Measurements from ENCODE around the gene DLST. TPM values are rescaled to one million over a fixed set of nuclear protein-coding genes. Genes with fewer than 3 reads are reported as not detected.

Gene DLST
- total RNA-seq, 1 experiment from 2014 or later, result 68.8 TPM

DNA sequence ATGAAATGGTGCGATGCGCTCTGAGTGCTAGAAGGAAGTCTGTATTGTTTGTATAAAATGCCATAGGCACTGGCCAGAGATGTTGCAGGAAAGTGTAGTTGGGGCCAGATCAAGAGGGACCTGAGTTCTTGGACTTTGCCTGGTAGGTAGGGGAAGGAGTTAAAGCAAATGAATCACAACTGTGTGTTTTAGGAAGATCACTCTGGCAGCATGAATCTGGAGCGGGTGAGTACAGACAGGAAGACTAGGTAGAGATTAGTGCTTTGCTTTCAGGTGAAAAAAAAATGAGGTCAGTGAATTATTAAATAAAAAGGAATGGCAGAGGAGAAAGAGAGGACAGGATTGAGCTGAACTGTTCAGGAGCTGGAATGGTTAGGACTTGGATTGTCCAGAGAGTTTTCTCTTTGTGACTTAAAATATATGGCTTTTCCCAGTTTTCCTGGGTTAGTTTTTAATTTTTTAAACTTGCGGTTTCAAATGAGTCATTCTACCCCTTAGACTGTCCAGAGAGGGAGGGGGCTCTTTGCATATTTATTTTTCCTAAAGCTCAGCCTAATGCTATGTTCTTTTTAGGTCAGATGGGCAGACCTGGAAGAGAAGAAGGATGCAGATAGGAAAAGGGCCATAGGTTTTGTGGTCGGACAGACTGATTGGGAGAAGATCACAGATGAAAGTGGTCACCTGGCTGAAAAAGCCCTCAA lies 46.9 kb upstream of the DLST start:
- in situ Hi-C loops (cut with HindIII; ENCODE audit: low pct_unique_long_range_greater_than_20kb, low sequenced_read_pairs) (no loop called here), intact Hi-C loops (cut with micrococcal nuclease; ENCODE audit: unreplicated experiment) (no loop called here)
- Histone ChIP-seq H3K4me1 (ENCODE audit: control insufficient read depth, insufficient read depth, low read length) (no peaks in the 10 kb centered on the region), H3K27me3 (ENCODE audit: control insufficient read depth, insufficient read depth, low read length) (no peaks in the 10 kb centered on the region), H3K9me3 (ENCODE audit: control insufficient read depth, insufficient read depth, low read depth, low read length) (no peaks in the 10 kb centered on the region), H3K27ac (ENCODE audit: low read length) (no peak overlapping the region), H3K36me3 (ENCODE audit: control insufficient read depth, insufficient read depth, low read length) (peaks cover 5% of the 10 kb centered on the region; the same call in 1 of the 2 replicates), H3K4me3 (ENCODE audit: low read depth in 2 of 2, low read length in 2 of 2) (no peak overlapping the region)
- ChIA-PET POLR2A (no interaction called here), CTCF (no interaction called here)
- ATAC-seq (no peak), DNase-seq (ENCODE audit: low read depth, low spot score) (no peak)
- TF ChIP-seq REST (IDR thresholded peaks at IDR 0.05; ENCODE audit: insufficient read depth in 1 of 2, low read depth in 2 of 2, low read length in 1 of 2), result no peak
- TF ChIP-seq SIN3A (IDR thresholded peaks at IDR 0.05; ENCODE audit: borderline replicate concordance, insufficient read depth, low read depth, low read length), result no peak
- TF ChIP-seq, protein P1, sequence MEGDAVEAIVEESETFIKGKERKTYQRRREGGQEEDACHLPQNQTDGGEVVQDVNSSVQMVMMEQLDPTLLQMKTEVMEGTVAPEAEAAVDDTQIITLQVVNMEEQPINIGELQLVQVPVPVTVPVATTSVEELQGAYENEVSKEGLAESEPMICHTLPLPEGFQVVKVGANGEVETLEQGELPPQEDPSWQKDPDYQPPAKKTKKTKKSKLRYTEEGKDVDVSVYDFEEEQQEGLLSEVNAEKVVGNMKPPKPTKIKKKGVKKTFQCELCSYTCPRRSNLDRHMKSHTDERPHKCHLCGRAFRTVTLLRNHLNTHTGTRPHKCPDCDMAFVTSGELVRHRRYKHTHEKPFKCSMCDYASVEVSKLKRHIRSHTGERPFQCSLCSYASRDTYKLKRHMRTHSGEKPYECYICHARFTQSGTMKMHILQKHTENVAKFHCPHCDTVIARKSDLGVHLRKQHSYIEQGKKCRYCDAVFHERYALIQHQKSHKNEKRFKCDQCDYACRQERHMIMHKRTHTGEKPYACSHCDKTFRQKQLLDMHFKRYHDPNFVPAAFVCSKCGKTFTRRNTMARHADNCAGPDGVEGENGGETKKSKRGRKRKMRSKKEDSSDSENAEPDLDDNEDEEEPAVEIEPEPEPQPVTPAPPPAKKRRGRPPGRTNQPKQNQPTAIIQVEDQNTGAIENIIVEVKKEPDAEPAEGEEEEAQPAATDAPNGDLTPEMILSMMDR (IDR thresholded peaks at IDR 0.05), result no peak
- TF ChIP-seq TCF7L2 (IDR thresholded peaks at IDR 0.05; ENCODE audit: low read depth, low read length), result no peak
- no peak for TF ChIP-seq POLR2AphosphoS5 (IDR thresholded peaks at IDR 0.05; ENCODE audit: low read depth, low read length)
- BruUV-seq (replicated peaks), result TSS peak; percentile 14

DNA sequence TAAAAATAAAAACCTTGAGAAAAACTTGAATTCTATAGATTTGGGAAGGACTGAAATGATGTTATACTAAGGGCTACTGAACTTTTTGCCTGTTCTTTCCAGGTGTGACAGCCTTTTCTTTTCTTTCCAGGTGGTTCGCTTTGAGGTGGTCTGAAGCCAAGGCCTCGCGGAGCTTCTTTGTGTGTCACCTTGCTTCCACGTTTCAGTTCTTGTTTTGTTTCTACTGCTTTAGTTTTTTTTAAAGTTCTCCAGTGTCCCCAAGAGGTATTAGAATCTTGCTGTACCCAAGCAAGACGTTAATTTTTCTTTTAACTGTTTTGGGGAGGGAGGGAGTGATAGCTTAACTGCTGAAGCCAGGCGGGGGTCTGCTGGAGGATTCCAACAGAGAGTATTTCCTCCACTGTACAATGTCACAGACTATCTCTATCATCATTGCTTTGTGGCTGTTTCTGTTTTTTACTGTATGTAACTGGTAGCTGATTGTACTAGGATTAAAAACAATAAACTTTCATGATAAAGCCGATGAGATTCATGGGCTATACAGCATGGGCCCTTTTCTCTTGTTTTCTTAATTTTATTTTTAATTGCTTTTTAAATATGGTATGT lies 46.0 kb upstream of the DLST start:
- no peak for TF ChIP-seq REST (IDR thresholded peaks at IDR 0.05; ENCODE audit: insufficient read depth in 1 of 2, low read depth in 2 of 2, low read length in 1 of 2)
- no peak for TF ChIP-seq TCF7L2 (IDR thresholded peaks at IDR 0.05; ENCODE audit: low read depth, low read length)
- TF ChIP-seq SIN3A (IDR thresholded peaks at IDR 0.05; ENCODE audit: borderline replicate concordance, insufficient read depth, low read depth, low read length), result no peak
- no peak for TF ChIP-seq POLR2AphosphoS5 (IDR thresholded peaks at IDR 0.05; ENCODE audit: low read depth, low read length)
- TF ChIP-seq, protein P1 (IDR thresholded peaks at IDR 0.05), result no peak
- H3K27me3 ChIP-seq (ENCODE audit: control insufficient read depth, insufficient read depth, low read length), result no peaks in the 10 kb centered on the region
- intact Hi-C loops (cut with micrococcal nuclease; ENCODE audit: unreplicated experiment) (no loop called here), in situ Hi-C loops (cut with HindIII; ENCODE audit: low pct_unique_long_range_greater_than_20kb, low sequenced_read_pairs) (no loop called here)
- ChIA-PET POLR2A (no interaction called here), CTCF (interaction anchor here (0.6 kb wide), 1 partner anchor 26 kb away, joined by 3 read pairs; no protein-coding TSS in a partner anchor)
- no peak overlapping the region for H3K4me3 ChIP-seq (ENCODE audit: low read depth in 2 of 2, low read length in 2 of 2)
- H3K36me3 ChIP-seq (ENCODE audit: control insufficient read depth, insufficient read depth, low read length), result peaks cover 3% of the 10 kb centered on the region
- H3K4me1 ChIP-seq (ENCODE audit: control insufficient read depth, insufficient read depth, low read length), result no peaks in the 10 kb centered on the region
- no TSS peak for BruUV-seq (replicated peaks)
- DNase-seq (ENCODE audit: low read depth, low spot score) (no peak), ATAC-seq (no peak)
- H3K27ac ChIP-seq (ENCODE audit: low read length), result no peak overlapping the region
- H3K9me3 ChIP-seq (ENCODE audit: control insufficient read depth, insufficient read depth, low read depth, low read length), result no peaks in the 10 kb centered on the region
